IMR-90 (cell line): ENCODE measurements around the gene BMP7. TPM values are rescaled to one million over a fixed set of nuclear protein-coding genes. Genes with fewer than 3 reads are reported as not detected.

Experiments used
- ATAC-seq: fragments of 200-7000 bp; cut with Tn5 transposase; 2 replicates; pipeline ENCODE4 v1.9.1; 2020; ENCODE audit warnings: low read depth, mild to moderate bottlenecking, moderate library complexity
- BruUV-seq: library from RNA; stranded (reverse); fragments of 400-500 nt; replicated peaks from 2 replicates; lab custom pipeline; 2021; lab: Mats Ljungman, UMichigan
- CTCF ChIA-PET: fragments of 300-600 bp; formaldehyde crosslinking; extraction: SDS; loops from one replicate; lab custom pipeline; 2021; ENCODE audit warnings: antibody characterized with exemption; lab: Yijun Ruan, JAX
- POLR2A ChIA-PET: fragments of 300-600 bp; sonication (Branson Sonifier 250); formaldehyde crosslinking; loops from one replicate; lab custom pipeline; 2022; ENCODE audit warnings: antibody characterized with exemption; ENCODE audit not compliant: unreplicated experiment; lab: Charles Lee
- DNase-seq: peaks from one replicate; pipeline ENCODE4 v3.0.0; 2013
- H2AFZ ChIP-seq: replicated peaks from 2 replicates; pipeline ENCODE3; 2013; ENCODE audit warnings: low read length, mild to moderate bottlenecking; ENCODE audit not compliant: poor library complexity
- H2AK5ac ChIP-seq: 2 replicates; pipeline ENCODE4 v1.6.1; 2013; ENCODE audit warnings: low read depth, low read length, inconsistent platforms
- H2AK9ac ChIP-seq: replicated peaks from 2 replicates; pipeline ENCODE3; 2013; ENCODE audit warnings: mild to moderate bottlenecking, low read depth, low read length, moderate library complexity; ENCODE audit not compliant: poor library complexity
- H2BK120ac ChIP-seq: 2 replicates; pipeline ENCODE4 v1.6.1; 2013; ENCODE audit warnings: low read depth, low read length, inconsistent platforms
- H2BK15ac ChIP-seq: 3 replicates; pipeline ENCODE4 v1.6.1; 2013; ENCODE audit warnings: low read depth, low read length, inconsistent platforms
- H2BK20ac ChIP-seq: 2 replicates; pipeline ENCODE4 v1.6.1; 2013; ENCODE audit warnings: low read depth, mild to moderate bottlenecking, inconsistent platforms, low read length, moderate library complexity
- H2BK5ac ChIP-seq: 2 replicates; pipeline ENCODE4 v1.6.1; 2013; ENCODE audit warnings: mild to moderate bottlenecking, low read depth, low read length, inconsistent platforms; ENCODE audit not compliant: poor library complexity, severe bottlenecking
- H3K14ac ChIP-seq: replicated peaks from 2 replicates; pipeline ENCODE4 v1.6.1; 2013; ENCODE audit warnings: low read depth, low read length, inconsistent platforms
- H3K18ac ChIP-seq: 2 replicates; pipeline ENCODE4 v1.6.1; 2013; ENCODE audit warnings: low read depth, low read length, control low read depth
- H3K23ac ChIP-seq: 2 replicates; pipeline ENCODE4 v1.6.1; 2013; ENCODE audit warnings: low read depth, low read length, inconsistent platforms
- H3K27ac ChIP-seq: 2 replicates; pipeline ENCODE4 v1.5.1; 2013; ENCODE audit warnings: mild to moderate bottlenecking, control low read depth, low read length; ENCODE audit not compliant: insufficient read depth
- H3K27me3 ChIP-seq: 2 replicates; pipeline ENCODE4 v1.6.1; 2013; ENCODE audit warnings: low read length; ENCODE audit not compliant: control insufficient read depth, insufficient read depth
- H3K36me3 ChIP-seq: 2 replicates; pipeline ENCODE4 v1.6.1; 2013; ENCODE audit warnings: low read length, mixed read lengths; ENCODE audit not compliant: control insufficient read depth, insufficient read depth
- H3K4ac ChIP-seq: 2 replicates; pipeline ENCODE4 v1.6.1; 2013; ENCODE audit warnings: low read depth, low read length, inconsistent platforms
- H3K4me1 ChIP-seq: 2 replicates; pipeline ENCODE4 v1.6.1; 2013; ENCODE audit warnings: low read length, mixed read lengths; ENCODE audit not compliant: control insufficient read depth, insufficient read depth
- H3K4me2 ChIP-seq: 2 replicates; pipeline ENCODE4 v1.6.1; 2013; ENCODE audit warnings: low read depth, mild to moderate bottlenecking, control low read depth, low read length, moderate library complexity
- H3K4me3 ChIP-seq: 2 replicates; pipeline ENCODE4 v1.5.1; 2013; ENCODE audit warnings: low read depth, mild to moderate bottlenecking, control low read depth, low read length, moderate library complexity; ENCODE audit not compliant: insufficient read depth
- H3K56ac ChIP-seq: 2 replicates; pipeline ENCODE4 v1.6.1; 2013; ENCODE audit warnings: low read length, inconsistent platforms; ENCODE audit not compliant: insufficient read depth; ENCODE audit errors: extremely low read depth
- H3K79me1 ChIP-seq, 2 experiments: 2 replicates each; pipeline ENCODE4 v1.6.1; 2013; ENCODE audit warnings: low read length in 2 of 2, inconsistent platforms in 1 of 2, low read depth in 1 of 2
- H3K9ac ChIP-seq: 2 replicates; pipeline ENCODE4 v1.6.1; 2013; ENCODE audit warnings: low read depth, low read length, control low read depth
- H3K9me1 ChIP-seq: 2 replicates; pipeline ENCODE4 v1.6.1; 2013; ENCODE audit warnings: low read length, inconsistent platforms; ENCODE audit not compliant: insufficient read depth
- H3K9me3 ChIP-seq: 2 replicates; pipeline ENCODE4 v1.6.1; 2013; ENCODE audit warnings: low read length; ENCODE audit not compliant: control insufficient read depth, insufficient read depth
- H4K20me1 ChIP-seq: 2 replicates; pipeline ENCODE4 v1.6.1; 2013; ENCODE audit warnings: low read length, inconsistent platforms; ENCODE audit not compliant: insufficient read depth
- H4K5ac ChIP-seq: 2 replicates; pipeline ENCODE4 v1.6.1; 2013; ENCODE audit warnings: mild to moderate bottlenecking, low read depth, low read length, control low read depth
- H4K8ac ChIP-seq, 2 experiments: 2 replicates each; pipeline ENCODE4 v1.6.1; 2013; ENCODE audit warnings: low read depth in 2 of 2, low read length in 2 of 2, control low read depth in 1 of 2, inconsistent platforms in 1 of 2
- H4K91ac ChIP-seq: 2 replicates; pipeline ENCODE4 v1.6.1; 2013; ENCODE audit warnings: low read depth, low read length, inconsistent platforms; ENCODE audit not compliant: insufficient read depth
- BHLHE40 ChIP-seq: fragments of 150-350 bp; IDR thresholded peaks from 2 replicates; pipeline ENCODE4 v1.6.1; 2016; ENCODE audit warnings: mild to moderate bottlenecking, low read depth, low read length
- CEBPB ChIP-seq: IDR thresholded peaks from 2 replicates; pipeline ENCODE4 v1.6.1; 2012; ENCODE audit warnings: low read depth, low read length, improper control_type of control experiment
- CHD1 ChIP-seq: IDR thresholded peaks from 2 replicates; pipeline ENCODE4 v1.6.1; 2012; ENCODE audit warnings: low read depth, low read length, improper control_type of control experiment
- ELK1 ChIP-seq: fragments of 150-350 bp; IDR thresholded peaks from 2 replicates; pipeline ENCODE4 v1.6.1; 2016; ENCODE audit warnings: low read depth, mild to moderate bottlenecking, low read length, moderate library complexity, borderline replicate concordance
- FOS ChIP-seq: fragments of 150-350 bp; IDR thresholded peaks from 2 replicates; pipeline ENCODE4 v1.6.1; 2016; ENCODE audit warnings: low read depth, low read length
- MAFK ChIP-seq: IDR thresholded peaks from 2 replicates; pipeline ENCODE4 v1.6.1; 2012; ENCODE audit warnings: low read depth, low read length, improper control_type of control experiment
- MAZ ChIP-seq: IDR thresholded peaks from 2 replicates; pipeline ENCODE4 v1.6.1; 2012; ENCODE audit warnings: low read depth, mild to moderate bottlenecking, low read length, improper control_type of control experiment, moderate library complexity, borderline replicate concordance
- MXI1 ChIP-seq: IDR thresholded peaks from 2 replicates; pipeline ENCODE4 v1.6.1; 2012; ENCODE audit warnings: low read depth, mild to moderate bottlenecking, low read length, moderate library complexity, borderline replicate concordance
- NFE2L2 ChIP-seq: fragments of 150-350 bp; IDR thresholded peaks from 2 replicates; pipeline ENCODE4 v1.6.1; 2016; ENCODE audit warnings: low read depth, mild to moderate bottlenecking, low read length
- POLR2A ChIP-seq: IDR thresholded peaks from 2 replicates; pipeline ENCODE4 v1.6.1; 2012; ENCODE audit warnings: mild to moderate bottlenecking, low read depth, low read length
- RAD21 ChIP-seq: IDR thresholded peaks from 2 replicates; pipeline ENCODE4 v1.6.1; 2012; ENCODE audit warnings: low read length, improper control_type of control experiment
- RCOR1 ChIP-seq: IDR thresholded peaks from 2 replicates; pipeline ENCODE4 v1.6.1; 2012; ENCODE audit warnings: mild to moderate bottlenecking, low read length, improper control_type of control experiment; ENCODE audit not compliant: insufficient replicate concordance
- RFX5 ChIP-seq: IDR thresholded peaks from 2 replicates; pipeline ENCODE4 v1.8.0; 2012; ENCODE audit warnings: low read depth, mild to moderate bottlenecking, low read length, moderate library complexity
- SMC3 ChIP-seq: fragments of 150-350 bp; IDR thresholded peaks from 2 replicates; pipeline ENCODE4 v1.6.1; 2016; ENCODE audit warnings: low read depth, mild to moderate bottlenecking, antibody characterized with exemption, low read length, moderate library complexity
- WGBS, 2 experiments: methylation state at CpG; one replicate each; pipeline versions ENCODE4 v1.1.5 to v1.1.7; 2013; ENCODE audit warnings: missing lambda C conversion rate in 2 of 2; ENCODE audit not compliant: insufficient read length in 1 of 2; ENCODE audit errors: extremely low coverage in 2 of 2; 5-methylcytosine and 5-hydroxymethylcytosine counted together
- dilution Hi-C: fragments of 300-500 bp; cut with HindIII; formaldehyde crosslinking; loops from one replicate; pipeline ENCODE4 v1.14.3; 2018; ENCODE audit warnings: low sequenced_read_pairs; ENCODE audit not compliant: unreplicated experiment
- in situ Hi-C: fragments of 300-500 bp; cut with MboI; formaldehyde crosslinking; loops from 3 replicates; pipeline ENCODE4 v1.14.3; 2019; ENCODE audit warnings: low sequenced_read_pairs, inconsistent platforms, mixed read lengths
- intact Hi-C: fragments of 100-400 bp; cut with micrococcal nuclease; formaldehyde crosslinking; loops from 2 replicates; pipeline ENCODE4 v1.10.0; 2022
- polyA plus RNA-seq, 3 experiments: library from polyadenylated mRNA; depleted of rRNA; stranded (reverse); fragments of >200 nt; gene quantifications; 2 replicates each; pipeline ENCODE4 v1.2.3, GENCODE V29; 2012; ENCODE audit warnings: low replicate concordance in 1 of 3
- total RNA-seq: library from RNA; depleted of rRNA; stranded (reverse); fragments of >200 nt; gene quantifications from 2 replicates; pipeline ENCODE4 v1.2.3, GENCODE V29; 2012
- TF ChIP-seq, protein P1 (sequence below): conservative IDR thresholded peaks from 2 replicates; pipeline ENCODE4 v1.5.1; 2012; ENCODE audit warnings: mild to moderate bottlenecking, low read depth, low read length, improper control_type of control experiment
- TF ChIP-seq, protein P2 (sequence below): fragments of 150-350 bp; IDR thresholded peaks from 2 replicates; pipeline ENCODE4 v1.6.1; 2017; ENCODE audit warnings: mild to moderate bottlenecking, antibody characterized with exemption, low read length, low read depth

Gene BMP7
- total and polyA plus RNA-seq, 2 of the 4 experiments (the other 2 are of a cell fraction), result not detected

GRCh38 chr20:57176842-57177241, 89.6 kb downstream of the BMP7 start:
- dilution Hi-C loops, result no loop called here
- ATAC-seq, result no peak

More at GRCh38 chr20:57176842-57177241, 89.6 kb downstream of the BMP7 start:
- TF ChIP-seq RFX5, result no peak
- no peak for TF ChIP-seq MXI1
- TF ChIP-seq, protein P1, sequence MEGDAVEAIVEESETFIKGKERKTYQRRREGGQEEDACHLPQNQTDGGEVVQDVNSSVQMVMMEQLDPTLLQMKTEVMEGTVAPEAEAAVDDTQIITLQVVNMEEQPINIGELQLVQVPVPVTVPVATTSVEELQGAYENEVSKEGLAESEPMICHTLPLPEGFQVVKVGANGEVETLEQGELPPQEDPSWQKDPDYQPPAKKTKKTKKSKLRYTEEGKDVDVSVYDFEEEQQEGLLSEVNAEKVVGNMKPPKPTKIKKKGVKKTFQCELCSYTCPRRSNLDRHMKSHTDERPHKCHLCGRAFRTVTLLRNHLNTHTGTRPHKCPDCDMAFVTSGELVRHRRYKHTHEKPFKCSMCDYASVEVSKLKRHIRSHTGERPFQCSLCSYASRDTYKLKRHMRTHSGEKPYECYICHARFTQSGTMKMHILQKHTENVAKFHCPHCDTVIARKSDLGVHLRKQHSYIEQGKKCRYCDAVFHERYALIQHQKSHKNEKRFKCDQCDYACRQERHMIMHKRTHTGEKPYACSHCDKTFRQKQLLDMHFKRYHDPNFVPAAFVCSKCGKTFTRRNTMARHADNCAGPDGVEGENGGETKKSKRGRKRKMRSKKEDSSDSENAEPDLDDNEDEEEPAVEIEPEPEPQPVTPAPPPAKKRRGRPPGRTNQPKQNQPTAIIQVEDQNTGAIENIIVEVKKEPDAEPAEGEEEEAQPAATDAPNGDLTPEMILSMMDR, result no peak
- TF ChIP-seq POLR2A, result no peak
- TF ChIP-seq ELK1, result no peak
- no peak for TF ChIP-seq RCOR1
- no peak for TF ChIP-seq RAD21
- TF ChIP-seq, protein P2, sequence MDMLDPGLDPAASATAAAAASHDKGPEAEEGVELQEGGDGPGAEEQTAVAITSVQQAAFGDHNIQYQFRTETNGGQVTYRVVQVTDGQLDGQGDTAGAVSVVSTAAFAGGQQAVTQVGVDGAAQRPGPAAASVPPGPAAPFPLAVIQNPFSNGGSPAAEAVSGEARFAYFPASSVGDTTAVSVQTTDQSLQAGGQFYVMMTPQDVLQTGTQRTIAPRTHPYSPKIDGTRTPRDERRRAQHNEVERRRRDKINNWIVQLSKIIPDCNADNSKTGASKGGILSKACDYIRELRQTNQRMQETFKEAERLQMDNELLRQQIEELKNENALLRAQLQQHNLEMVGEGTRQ, result no peak
- no peak for TF ChIP-seq NFE2L2
- TF ChIP-seq MAZ, result no peak
- TF ChIP-seq MAFK, result no peak
- TF ChIP-seq FOS, result no peak
- TF ChIP-seq BHLHE40, result no peak
- no peak for TF ChIP-seq CHD1
- TF ChIP-seq SMC3, result no peak
- TF ChIP-seq CEBPB, result no peak
- Histone ChIP-seq H3K4me3 (no peak overlapping the region), H3K4me1 (no peaks in the 10 kb centered on the region), H2BK15ac (no peak overlapping the region), H3K9me1 (no peaks in the 10 kb centered on the region), H3K14ac (no peak overlapping the region), H3K79me1 (no peaks in the 10 kb centered on the region), H4K8ac (no peak overlapping the region), H3K56ac (no peak overlapping the region), H2BK5ac (no peak overlapping the region), H2BK120ac (no peak overlapping the region), H4K20me1 (no peaks in the 10 kb centered on the region), H3K23ac (no peak overlapping the region), H3K4ac (no peak overlapping the region), H2AK5ac (no peak overlapping the region), H2BK20ac (no peak overlapping the region), H3K36me3 (no peaks in the 10 kb centered on the region), H2AFZ (no peak overlapping the region), H4K5ac (no peak overlapping the region), H3K27me3 (no peaks in the 10 kb centered on the region), H2AK9ac (no peak overlapping the region), H3K27ac (no peak overlapping the region), H3K9ac (no peak overlapping the region), H3K18ac (no peak overlapping the region), H3K9me3 (peaks cover 30% of the 10 kb centered on the region), H3K4me2 (no peak overlapping the region), H4K91ac (no peak overlapping the region)
- no peak for DNase-seq
- in situ Hi-C loops (no loop called here), intact Hi-C loops (no loop called here)
- WGBS, 2 experiments, result no CpG with 5 or more reads among the region's 2 CpGs
- POLR2A ChIA-PET, result no interaction called here
- CTCF ChIA-PET, result no interaction called here
- no TSS peak for BruUV-seq
